ENCODE measurements around the gene PRRC2C.
"Not testable (repeated sequence)": the region's sequence is repeated elsewhere in the genome, so short reads cannot be mapped to it uniquely, and the experiment has no call there.

Gene PRRC2C

GRCh38 chr1:171585715-171586114, 100.4 kb downstream of the PRRC2C start:
- no peak for DNase-seq (ENCODE audit: low spot score)

GRCh38 chr1:171588230-171588629, 102.9 kb downstream of the PRRC2C start:
- no peak for DNase-seq (ENCODE audit: low spot score)

GRCh38 chr1:171590022-171590421, 104.7 kb downstream of the PRRC2C start:
- DNase-seq (ENCODE audit: low spot score): no peak

- DNase-seq (ENCODE audit: low spot score): no peak
Observed at GRCh38 chr1:171595324-171595723, 110.0 kb downstream of the PRRC2C start.

- no peak for DNase-seq (ENCODE audit: low spot score)
Observed at GRCh38 chr1:171596119-171596518, 110.8 kb downstream of the PRRC2C start.

- no peak for DNase-seq (ENCODE audit: low spot score)
Observed at GRCh38 chr1:171596705-171597104, 111.4 kb downstream of the PRRC2C start.

- no peak for DNase-seq (ENCODE audit: low spot score)
Observed at GRCh38 chr1:171597203-171597602, 111.9 kb downstream of the PRRC2C start.

- not testable (repeated sequence) for DNase-seq (ENCODE audit: low spot score)
Observed at GRCh38 chr1:171600310-171600709, 115.0 kb downstream of the PRRC2C start.

GRCh38 chr1:171600862-171601261, 115.5 kb downstream of the PRRC2C start:
- DNase-seq (ENCODE audit: low spot score): no peak

- DNase-seq (ENCODE audit: low spot score): not testable (repeated sequence)
Observed at GRCh38 chr1:171603042-171603441, 117.7 kb downstream of the PRRC2C start.

GRCh38 chr1:171606402-171606941, 121.1 kb downstream of the PRRC2C start:
- peak; percentile 21 for DNase-seq (ENCODE audit: low spot score)

- DNase-seq (ENCODE audit: low spot score): no peak
Observed at GRCh38 chr1:171610385-171610784, 125.1 kb downstream of the PRRC2C start.

- DNase-seq (ENCODE audit: low spot score): no peak
Observed at GRCh38 chr1:171611306-171611705, 126.0 kb downstream of the PRRC2C start.

- DNase-seq (ENCODE audit: low spot score): no peak
Observed at GRCh38 chr1:171613282-171613681, 128.0 kb downstream of the PRRC2C start.

GRCh38 chr1:171615122-171615906, 130.0 kb downstream of the PRRC2C start:
- not testable (repeated sequence) for DNase-seq (ENCODE audit: low spot score)

- DNase-seq (ENCODE audit: low spot score): no peak
Observed at GRCh38 chr1:171616586-171616985, 131.3 kb downstream of the PRRC2C start.

- DNase-seq (ENCODE audit: low spot score): no peak
Observed at GRCh38 chr1:171622152-171622462, 136.8 kb downstream of the PRRC2C start, which contains the start of gene MYOCOS. Gene MYOCOS, plus strand, starts transcription at chr1:171622243. Its CDS starts 1,641 bp downstream, at chr1:171623884.

- DNase-seq (ENCODE audit: low spot score): no peak
Observed at GRCh38 chr1:171623651-171624331, 138.5 kb downstream of the PRRC2C start.

- DNase-seq (ENCODE audit: low spot score): no peak
Observed at GRCh38 chr1:171625225-171625624, 139.9 kb downstream of the PRRC2C start.

GRCh38 chr1:171627020-171627419, 141.7 kb downstream of the PRRC2C start:
- no peak for DNase-seq (ENCODE audit: low spot score)

GRCh38 chr1:171628225-171628624, 142.9 kb downstream of the PRRC2C start:
- no peak for DNase-seq (ENCODE audit: low spot score)

GRCh38 chr1:171635661-171636060, 150.3 kb downstream of the PRRC2C start:
- DNase-seq (ENCODE audit: low spot score): no peak

GRCh38 chr1:171636141-171636540, 150.8 kb downstream of the PRRC2C start:
- no peak for DNase-seq (ENCODE audit: low spot score)
